A549 (cell line): ENCODE measurements around the gene CDC42BPB. TPM values are rescaled to one million over a fixed set of nuclear protein-coding genes. Genes with fewer than 3 reads are reported as not detected.

Experiments
- ATAC-seq, 2 experiments: fragments of 200-7000 bp in 1 of 2; fragments of >200 bp in 1 of 2; cut with Nextera tagmentation in 1 of 2; cut with Tn5 transposase in 1 of 2; 3 replicates each; pipeline versions ENCODE4 v1.8.0 to v1.9.1; 2018 to 2020; ENCODE audit warnings: mild to moderate bottlenecking in 1 of 2, moderate library complexity in 1 of 2
- CTCF ChIA-PET: fragments of 300-600 bp; sonication (Branson Sonifier 250); formaldehyde crosslinking; extraction: SDS; loops from one replicate; lab custom pipeline; 2021; ENCODE audit warnings: antibody characterized with exemption, inconsistent platforms; lab: Yijun Ruan, JAX
- POLR2A ChIA-PET: fragments of 350-600 bp; formaldehyde crosslinking; extraction: SDS; loops from one replicate; lab custom pipeline; 2021; ENCODE audit warnings: antibody characterized with exemption, inconsistent platforms; lab: Yijun Ruan, JAX
- DNase-seq, 2 experiments: peaks; one replicate each; pipeline versions ENCODE4 v3.0.0 to v3.0.0-alpha.2; 2011 to 2016; ENCODE audit warnings: low read depth in 1 of 2, low spot score in 1 of 2
- FAIRE-seq: peaks from 2 replicates; lab custom pipeline; 2011; peaks lifted over from hg19 to GRCh38; lab: Jason Lieb, UNC
- H3K27ac ChIP-seq, 2 experiments: fragments of >200 bp; sonication (Bioruptor Twin); formaldehyde crosslinking; 3 replicates each; pipeline ENCODE4 v1.5.1; 2016 to 2017
- H3K4me1 ChIP-seq: fragments of >200 bp; sonication (Bioruptor Twin); formaldehyde crosslinking; 3 replicates; pipeline ENCODE4 v1.6.1; 2016
- H3K4me2 ChIP-seq: fragments of >200 bp; sonication (Bioruptor Twin); formaldehyde crosslinking; 3 replicates; pipeline ENCODE4 v1.6.1; 2016
- H3K4me3 ChIP-seq: fragments of >200 bp; sonication (Bioruptor Twin); formaldehyde crosslinking; 3 replicates; pipeline ENCODE4 v1.5.1; 2016
- H3K9me3 ChIP-seq: fragments of >200 bp; sonication (Bioruptor Twin); formaldehyde crosslinking; 3 replicates; pipeline ENCODE4 v1.6.1; 2016
- BHLHE40 ChIP-seq: IDR thresholded peaks from 2 replicates; pipeline ENCODE4 v1.6.1; 2012; ENCODE audit warnings: low read depth, low read length, inconsistent platforms
- CHD4 ChIP-seq: fragments of 200-600 bp; sonication (generic); IDR thresholded peaks from 2 replicates; pipeline ENCODE4 v1.6.1; 2016; ENCODE audit warnings: antibody characterized with exemption, mild to moderate bottlenecking, borderline replicate concordance
- EHF ChIP-seq: fragments of 250-450 bp; sonication (Bioruptor Pico); IDR thresholded peaks from 2 replicates; pipeline ENCODE4 v1.5.0; 2020; ENCODE audit warnings: mild to moderate bottlenecking
- EP300 ChIP-seq, 2 experiments: fragments of >200 bp; sonication (Bioruptor Twin); formaldehyde crosslinking; IDR thresholded peaks; 2 replicates in 1 of 2; 3 replicates in 1 of 2; pipeline ENCODE4 v1.6.1; 2016 to 2017
- ESRRA ChIP-seq: fragments of 150-350 bp; IDR thresholded peaks from 2 replicates; pipeline ENCODE4 v1.6.1; 2014; ENCODE audit warnings: mild to moderate bottlenecking, low read length, borderline replicate concordance
- FOSB ChIP-seq: fragments of 250-450 bp; sonication (Bioruptor Pico); IDR thresholded peaks from 2 replicates; pipeline ENCODE4 v1.5.0; 2020; ENCODE audit warnings: mild to moderate bottlenecking, moderate library complexity
- FOXS1 ChIP-seq: fragments of 250-450 bp; sonication (Bioruptor Pico); IDR thresholded peaks from 2 replicates; pipeline ENCODE4 v1.5.0; 2020; ENCODE audit warnings: mild to moderate bottlenecking, moderate library complexity
- HDAC2 ChIP-seq: fragments of 200-600 bp; sonication (generic); IDR thresholded peaks from 2 replicates; pipeline ENCODE4 v1.6.1; 2016
- HOXB13 ChIP-seq: fragments of 250-450 bp; sonication (Bioruptor Pico); IDR thresholded peaks from 2 replicates; pipeline ENCODE4 v1.5.0; 2020; ENCODE audit warnings: low read depth, mild to moderate bottlenecking, moderate library complexity
- HOXB5 ChIP-seq: fragments of 250-450 bp; sonication (Bioruptor Pico); IDR thresholded peaks from 2 replicates; pipeline ENCODE4 v1.5.0; 2020; ENCODE audit warnings: mild to moderate bottlenecking, moderate library complexity
- JUN ChIP-seq, 2 experiments: fragments of >200 bp; sonication (Bioruptor Twin); formaldehyde crosslinking; IDR thresholded peaks; 2 replicates in 1 of 2; 3 replicates in 1 of 2; pipeline ENCODE4 v1.6.1; 2016 to 2017
- KDM1A ChIP-seq: fragments of 200-600 bp; sonication (generic); IDR thresholded peaks from 2 replicates; pipeline ENCODE4 v1.6.1; 2016; ENCODE audit warnings: low read depth, mild to moderate bottlenecking
- MAFK ChIP-seq: fragments of 450-650 bp; IDR thresholded peaks from 2 replicates; pipeline ENCODE4 v1.6.1; 2014; ENCODE audit not compliant: partially characterized antibody
- MYC ChIP-seq: IDR thresholded peaks from 2 replicates; pipeline ENCODE4 v1.6.1; 2012; ENCODE audit warnings: mild to moderate bottlenecking, inconsistent platforms, low read length, improper control_type of control experiment, borderline replicate concordance
- NFE2L2 ChIP-seq: fragments of 150-350 bp; conservative IDR thresholded peaks from 2 replicates; pipeline ENCODE4 v1.6.1; 2014; ENCODE audit warnings: low read length
- NR3C1 ChIP-seq: fragments of >200 bp; sonication (Bioruptor Twin); formaldehyde crosslinking; IDR thresholded peaks from 3 replicates; pipeline ENCODE4 v1.6.1; 2017
- POLR2A ChIP-seq: IDR thresholded peaks from 2 replicates; pipeline ENCODE4 v1.6.1; 2012; ENCODE audit warnings: mild to moderate bottlenecking, low read length
- RCOR1 ChIP-seq: fragments of 150-350 bp; IDR thresholded peaks from 2 replicates; pipeline ENCODE4 v1.6.1; 2014; ENCODE audit warnings: antibody characterized with exemption, low read length, low read depth
- RFX5 ChIP-seq: fragments of 450-650 bp; IDR thresholded peaks from 2 replicates; pipeline ENCODE4 v1.7.1; 2014; ENCODE audit warnings: antibody characterized with exemption, mild to moderate bottlenecking, moderate library complexity
- RNF2 ChIP-seq: fragments of 200-600 bp; sonication (generic); IDR thresholded peaks from 2 replicates; pipeline ENCODE4 v1.6.1; 2016; ENCODE audit warnings: low read depth, mild to moderate bottlenecking, antibody characterized with exemption, moderate library complexity, borderline replicate concordance
- SMC3 ChIP-seq: fragments of >200 bp; sonication (Bioruptor Twin); formaldehyde crosslinking; IDR thresholded peaks from 3 replicates; pipeline ENCODE4 v1.6.1; 2018; ENCODE audit warnings: inconsistent platforms
- ZC3H11A ChIP-seq: fragments of 450-650 bp; IDR thresholded peaks from 2 replicates; pipeline ENCODE4 v1.6.1; 2014; ENCODE audit warnings: antibody characterized with exemption, mild to moderate bottlenecking
- ZNF302 ChIP-seq: fragments of 250-450 bp; sonication (Bioruptor Pico); IDR thresholded peaks from 2 replicates; pipeline ENCODE4 v1.9.0; 2021; ENCODE audit warnings: inconsistent platforms, mild to moderate bottlenecking, moderate library complexity
- ZSCAN20 ChIP-seq: fragments of 250-450 bp; sonication (Bioruptor Pico); IDR thresholded peaks from 2 replicates; pipeline ENCODE4 v1.8.0; 2022; ENCODE audit warnings: mild to moderate bottlenecking, moderate library complexity
- WGBS: methylation state at CpG from one replicate; pipeline ENCODE4 v1.1.6; 2017; ENCODE audit errors: missing lambda C conversion rate; 5-methylcytosine and 5-hydroxymethylcytosine counted together
- polyA plus RNA-seq, 4 experiments: library from polyadenylated mRNA; depleted of rRNA in 3 of 4; stranded (reverse); fragments of >200 nt; fragmentation: RNase III in 1 of 4; extraction: RNeasy Plus Mini Kit Qiagen cat#74134 plus additional on column Dnase treatment in 1 of 4; gene quantifications; 2 replicates in 3 of 4; 3 replicates in 1 of 4; pipeline ENCODE4 v1.2.3, GENCODE V29; 2011 to 2017
- TF ChIP-seq, protein P1 (sequence below): fragments of >200 bp; sonication (Bioruptor Twin); formaldehyde crosslinking; IDR thresholded peaks from 3 replicates; pipeline ENCODE4 v1.5.1; 2016
- TF ChIP-seq, protein P2 (sequence below): fragments of 200-600 bp; sonication (generic); IDR thresholded peaks from 2 replicates; pipeline ENCODE4 v1.6.1; 2016; ENCODE audit warnings: antibody characterized with exemption, mild to moderate bottlenecking, moderate library complexity
- TF ChIP-seq, protein P3 (sequence below): fragments of >200 bp; sonication (Bioruptor Twin); formaldehyde crosslinking; IDR thresholded peaks from 2 replicates; pipeline ENCODE4 v1.6.1; 2016

Gene CDC42BPB
- polyA plus RNA-seq, 2 of the 4 experiments (the other 2 are of a cell fraction) = 56.4 to 57.1 TPM

DNA sequence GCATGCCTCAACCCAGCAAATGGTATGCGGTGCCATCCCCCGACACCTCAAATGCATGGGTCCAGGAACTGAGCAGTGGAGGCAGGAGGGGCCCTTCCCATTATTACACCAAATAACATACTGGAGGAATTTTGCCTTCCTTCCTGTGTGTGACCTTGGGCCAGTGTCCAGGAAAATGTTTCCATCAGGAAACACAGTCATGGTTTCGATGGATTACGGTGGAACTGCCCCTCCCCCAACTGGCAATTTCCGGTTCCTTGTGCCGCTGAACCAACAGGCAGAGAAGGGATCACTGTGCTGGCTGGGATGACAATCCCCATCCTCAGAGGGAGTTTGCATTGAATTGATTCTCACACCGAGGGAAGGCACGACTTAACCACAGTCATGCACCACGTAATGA is 9.1 kb upstream of the CDC42BPB start:
- no peaks in the 10 kb centered on the region for H3K9me3 ChIP-seq
- FAIRE-seq (no peak), ATAC-seq (no peak), DNase-seq (no peak)
- POLR2A ChIA-PET = no interaction called here
- H3K4me3 ChIP-seq = no peak overlapping the region
- peak overlapping the region; percentile 49; the same call in 2 of the 3 replicates for H3K4me2 ChIP-seq
- CTCF ChIA-PET = interaction anchor here (1.0 kb wide), 1 partner anchor 9 kb away, joined by 6 read pairs; no protein-coding TSS in a partner anchor
- H3K27ac ChIP-seq = peak overlapping the region; percentile 90 to 97
- H3K4me1 ChIP-seq = peaks cover 67% of the 10 kb centered on the region
- WGBS = 87% methylated on average over 9 of the region's 9 CpGs
- TF ChIP-seq MYC = no peak
- no peak for TF ChIP-seq HOXB5 (CRISPR knock-in tag)
- TF ChIP-seq HOXB13 (CRISPR knock-in tag) = no peak
- no peak for TF ChIP-seq FOSB (CRISPR knock-in tag)
- TF ChIP-seq, protein P1, sequence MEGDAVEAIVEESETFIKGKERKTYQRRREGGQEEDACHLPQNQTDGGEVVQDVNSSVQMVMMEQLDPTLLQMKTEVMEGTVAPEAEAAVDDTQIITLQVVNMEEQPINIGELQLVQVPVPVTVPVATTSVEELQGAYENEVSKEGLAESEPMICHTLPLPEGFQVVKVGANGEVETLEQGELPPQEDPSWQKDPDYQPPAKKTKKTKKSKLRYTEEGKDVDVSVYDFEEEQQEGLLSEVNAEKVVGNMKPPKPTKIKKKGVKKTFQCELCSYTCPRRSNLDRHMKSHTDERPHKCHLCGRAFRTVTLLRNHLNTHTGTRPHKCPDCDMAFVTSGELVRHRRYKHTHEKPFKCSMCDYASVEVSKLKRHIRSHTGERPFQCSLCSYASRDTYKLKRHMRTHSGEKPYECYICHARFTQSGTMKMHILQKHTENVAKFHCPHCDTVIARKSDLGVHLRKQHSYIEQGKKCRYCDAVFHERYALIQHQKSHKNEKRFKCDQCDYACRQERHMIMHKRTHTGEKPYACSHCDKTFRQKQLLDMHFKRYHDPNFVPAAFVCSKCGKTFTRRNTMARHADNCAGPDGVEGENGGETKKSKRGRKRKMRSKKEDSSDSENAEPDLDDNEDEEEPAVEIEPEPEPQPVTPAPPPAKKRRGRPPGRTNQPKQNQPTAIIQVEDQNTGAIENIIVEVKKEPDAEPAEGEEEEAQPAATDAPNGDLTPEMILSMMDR = no peak
- no peak for TF ChIP-seq NR3C1
- no peak for TF ChIP-seq ZC3H11A
- TF ChIP-seq FOXS1 (CRISPR knock-in tag) = no peak
- TF ChIP-seq ZSCAN20 (CRISPR knock-in tag) = no peak
- TF ChIP-seq NFE2L2 = no peak
- no peak for TF ChIP-seq SMC3
- TF ChIP-seq HDAC2 = no peak

DNA sequence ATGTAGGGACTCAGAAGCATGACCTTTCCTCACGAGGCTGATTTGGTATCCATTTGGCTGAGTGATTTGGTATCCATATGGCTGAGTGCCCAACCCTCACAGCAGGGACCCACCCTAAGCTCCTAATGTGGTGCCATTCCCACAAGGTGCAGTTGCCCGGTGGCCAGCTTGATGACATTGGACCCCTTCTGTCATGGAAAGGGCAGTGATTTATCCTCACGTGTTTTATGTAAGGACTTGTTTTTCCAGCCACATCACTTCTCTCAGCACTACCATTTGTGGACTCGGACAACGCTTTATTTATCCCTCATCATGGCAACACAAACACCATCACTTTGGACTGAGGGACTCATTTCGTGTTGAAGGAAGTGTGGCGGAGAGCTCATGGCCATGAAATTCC is 8.5 kb upstream of the CDC42BPB start:
- POLR2A ChIA-PET = no interaction called here
- no peak for TF ChIP-seq ESRRA
- TF ChIP-seq ZNF302 = no peak
- TF ChIP-seq NR3C1 = no peak
- no peak for TF ChIP-seq KDM1A
- no peak for TF ChIP-seq RFX5
- no peak for TF ChIP-seq POLR2A
- TF ChIP-seq ZSCAN20 (CRISPR knock-in tag) = no peak
- no peak for TF ChIP-seq JUN (IDR thresholded peaks at IDR 0.05)
- TF ChIP-seq, protein P2, sequence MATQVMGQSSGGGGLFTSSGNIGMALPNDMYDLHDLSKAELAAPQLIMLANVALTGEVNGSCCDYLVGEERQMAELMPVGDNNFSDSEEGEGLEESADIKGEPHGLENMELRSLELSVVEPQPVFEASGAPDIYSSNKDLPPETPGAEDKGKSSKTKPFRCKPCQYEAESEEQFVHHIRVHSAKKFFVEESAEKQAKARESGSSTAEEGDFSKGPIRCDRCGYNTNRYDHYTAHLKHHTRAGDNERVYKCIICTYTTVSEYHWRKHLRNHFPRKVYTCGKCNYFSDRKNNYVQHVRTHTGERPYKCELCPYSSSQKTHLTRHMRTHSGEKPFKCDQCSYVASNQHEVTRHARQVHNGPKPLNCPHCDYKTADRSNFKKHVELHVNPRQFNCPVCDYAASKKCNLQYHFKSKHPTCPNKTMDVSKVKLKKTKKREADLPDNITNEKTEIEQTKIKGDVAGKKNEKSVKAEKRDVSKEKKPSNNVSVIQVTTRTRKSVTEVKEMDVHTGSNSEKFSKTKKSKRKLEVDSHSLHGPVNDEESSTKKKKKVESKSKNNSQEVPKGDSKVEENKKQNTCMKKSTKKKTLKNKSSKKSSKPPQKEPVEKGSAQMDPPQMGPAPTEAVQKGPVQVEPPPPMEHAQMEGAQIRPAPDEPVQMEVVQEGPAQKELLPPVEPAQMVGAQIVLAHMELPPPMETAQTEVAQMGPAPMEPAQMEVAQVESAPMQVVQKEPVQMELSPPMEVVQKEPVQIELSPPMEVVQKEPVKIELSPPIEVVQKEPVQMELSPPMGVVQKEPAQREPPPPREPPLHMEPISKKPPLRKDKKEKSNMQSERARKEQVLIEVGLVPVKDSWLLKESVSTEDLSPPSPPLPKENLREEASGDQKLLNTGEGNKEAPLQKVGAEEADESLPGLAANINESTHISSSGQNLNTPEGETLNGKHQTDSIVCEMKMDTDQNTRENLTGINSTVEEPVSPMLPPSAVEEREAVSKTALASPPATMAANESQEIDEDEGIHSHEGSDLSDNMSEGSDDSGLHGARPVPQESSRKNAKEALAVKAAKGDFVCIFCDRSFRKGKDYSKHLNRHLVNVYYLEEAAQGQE = no peak
- TF ChIP-seq, protein P3, sequence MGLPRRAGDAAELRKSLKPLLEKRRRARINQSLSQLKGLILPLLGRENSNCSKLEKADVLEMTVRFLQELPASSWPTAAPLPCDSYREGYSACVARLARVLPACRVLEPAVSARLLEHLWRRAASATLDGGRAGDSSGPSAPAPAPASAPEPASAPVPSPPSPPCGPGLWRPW = no peak
- TF ChIP-seq EP300 (IDR thresholded peaks at IDR 0.05) = no peak
- TF ChIP-seq BHLHE40 = no peak
- no peak for TF ChIP-seq CHD4
- no peak for TF ChIP-seq EHF (CRISPR knock-in tag)
- TF ChIP-seq RNF2 = no peak
- TF ChIP-seq MAFK = no peak
- TF ChIP-seq SMC3 = no peak
- TF ChIP-seq RCOR1 = no peak
- no peak overlapping the region for H3K4me3 ChIP-seq

More for the DNA sequence above, 8.5 kb upstream of the CDC42BPB start:
- FAIRE-seq (no peak), ATAC-seq (no peak), DNase-seq (no peak)
- CTCF ChIA-PET = interaction anchor here (1.0 kb wide), 1 partner anchor 9 kb away, joined by 6 read pairs; no protein-coding TSS in a partner anchor
- H3K4me2 ChIP-seq = no peak overlapping the region
- 88% methylated on average over 7 of the region's 7 CpGs for whole genome bisulfite sequencing
- no peaks in the 10 kb centered on the region for H3K9me3 ChIP-seq
- peak overlapping the region; percentile 90 to 97 for H3K27ac ChIP-seq
- peaks cover 61% of the 10 kb centered on the region for H3K4me1 ChIP-seq
